Measurements from ENCODE around the gene KNSTRN. TPM values are rescaled to one million over a fixed set of nuclear protein-coding genes. Genes with fewer than 3 reads are reported as not detected.

KNSTRN gene
- total RNA-seq, 1 experiment from 2014 or later, result 72.2 TPM

GRCh38 chr15:40342416-40343320 lies 39.9 kb upstream of the KNSTRN start:
- no peaks in the 10 kb centered on the region for H3K36me3 ChIP-seq (replicated peaks; ENCODE audit: control insufficient read depth, insufficient read depth, low read length)
- H3K27me3 ChIP-seq (ENCODE audit: control insufficient read depth, insufficient read depth, low read length), result no peaks in the 10 kb centered on the region
- DNase-seq, result no peak
- H3K4me3 ChIP-seq (ENCODE audit: insufficient read depth, low read depth, low read length), result no peak overlapping the region

- Histone ChIP-seq H3K36me3 (replicated peaks; ENCODE audit: control insufficient read depth, insufficient read depth, low read length) (no peaks in the 10 kb centered on the region), H3K27me3 (ENCODE audit: control insufficient read depth, insufficient read depth, low read length) (no peaks in the 10 kb centered on the region), H3K4me3 (ENCODE audit: insufficient read depth, low read depth, low read length) (no peak overlapping the region)
- no peak for DNase-seq
Observed at GRCh38 chr15:40343512-40343911, 39.0 kb upstream of the KNSTRN start.

GRCh38 chr15:40344217-40344616 lies 38.3 kb upstream of the KNSTRN start:
- Histone ChIP-seq H3K27me3 (ENCODE audit: control insufficient read depth, insufficient read depth, low read length) (no peaks in the 10 kb centered on the region), H3K4me3 (ENCODE audit: insufficient read depth, low read depth, low read length) (no peak overlapping the region), H3K36me3 (replicated peaks; ENCODE audit: control insufficient read depth, insufficient read depth, low read length) (no peaks in the 10 kb centered on the region)
- DNase-seq, result no peak

GRCh38 chr15:40344631-40345120 lies 37.8 kb upstream of the KNSTRN start:
- peak; percentile 94 for DNase-seq
- H3K36me3 ChIP-seq (replicated peaks; ENCODE audit: control insufficient read depth, insufficient read depth, low read length), result no peaks in the 10 kb centered on the region
- no peaks in the 10 kb centered on the region for H3K27me3 ChIP-seq (ENCODE audit: control insufficient read depth, insufficient read depth, low read length)
- H3K4me3 ChIP-seq (ENCODE audit: insufficient read depth, low read depth, low read length), result no peak overlapping the region

- no peaks in the 10 kb centered on the region for H3K36me3 ChIP-seq (replicated peaks; ENCODE audit: control insufficient read depth, insufficient read depth, low read length)
- no peak overlapping the region for H3K4me3 ChIP-seq (ENCODE audit: insufficient read depth, low read depth, low read length)
- no peak for DNase-seq
- no peaks in the 10 kb centered on the region for H3K27me3 ChIP-seq (ENCODE audit: control insufficient read depth, insufficient read depth, low read length)
Observed at GRCh38 chr15:40345225-40345866, 37.2 kb upstream of the KNSTRN start.

GRCh38 chr15:40345867-40346578 lies 36.5 kb upstream of the KNSTRN start:
- Histone ChIP-seq H3K27me3 (ENCODE audit: control insufficient read depth, insufficient read depth, low read length) (no peaks in the 10 kb centered on the region; the same call in 1 of the 2 replicates), H3K4me3 (ENCODE audit: insufficient read depth, low read depth, low read length) (no peak overlapping the region), H3K36me3 (replicated peaks; ENCODE audit: control insufficient read depth, insufficient read depth, low read length) (no peaks in the 10 kb centered on the region)
- DNase-seq, result no peak

GRCh38 chr15:40346579-40347558 lies 35.7 kb upstream of the KNSTRN start:
- no peaks in the 10 kb centered on the region for H3K36me3 ChIP-seq (replicated peaks; ENCODE audit: control insufficient read depth, insufficient read depth, low read length)
- DNase-seq, result no peak
- H3K4me3 ChIP-seq (ENCODE audit: insufficient read depth, low read depth, low read length), result no peak overlapping the region
- H3K27me3 ChIP-seq (ENCODE audit: control insufficient read depth, insufficient read depth, low read length), result no peaks in the 10 kb centered on the region; the same call in 1 of the 2 replicates

- DNase-seq, result no peak
- Histone ChIP-seq H3K4me3 (ENCODE audit: insufficient read depth, low read depth, low read length) (no peak overlapping the region), H3K27me3 (ENCODE audit: control insufficient read depth, insufficient read depth, low read length) (no peaks in the 10 kb centered on the region; the same call in 1 of the 2 replicates), H3K36me3 (replicated peaks; ENCODE audit: control insufficient read depth, insufficient read depth, low read length) (no peaks in the 10 kb centered on the region)
Observed at GRCh38 chr15:40347559-40348473, 34.7 kb upstream of the KNSTRN start.

GRCh38 chr15:40348474-40348870 lies 34.0 kb upstream of the KNSTRN start:
- H3K27me3 ChIP-seq (ENCODE audit: control insufficient read depth, insufficient read depth, low read length), result no peaks in the 10 kb centered on the region; the same call in 1 of the 2 replicates
- no peak overlapping the region for H3K4me3 ChIP-seq (ENCODE audit: insufficient read depth, low read depth, low read length)
- H3K36me3 ChIP-seq (replicated peaks; ENCODE audit: control insufficient read depth, insufficient read depth, low read length), result no peaks in the 10 kb centered on the region
- DNase-seq, result no peak

- Histone ChIP-seq H3K36me3 (replicated peaks; ENCODE audit: control insufficient read depth, insufficient read depth, low read length) (no peaks in the 10 kb centered on the region), H3K27me3 (ENCODE audit: control insufficient read depth, insufficient read depth, low read length) (no peaks in the 10 kb centered on the region; the same call in 1 of the 2 replicates), H3K4me3 (ENCODE audit: insufficient read depth, low read depth, low read length) (no peak overlapping the region)
- DNase-seq, result no peak
Observed at GRCh38 chr15:40349163-40349562, 33.4 kb upstream of the KNSTRN start.

GRCh38 chr15:40352281-40352901 lies 30.1 kb upstream of the KNSTRN start:
- H3K27me3 ChIP-seq (ENCODE audit: control insufficient read depth, insufficient read depth, low read length), result peaks cover 8% of the 10 kb centered on the region
- H3K36me3 ChIP-seq (replicated peaks; ENCODE audit: control insufficient read depth, insufficient read depth, low read length), result no peaks in the 10 kb centered on the region
- no peak for DNase-seq
- H3K4me3 ChIP-seq (ENCODE audit: insufficient read depth, low read depth, low read length), result no peak overlapping the region

GRCh38 chr15:40353697-40354096 lies 28.8 kb upstream of the KNSTRN start:
- Histone ChIP-seq H3K4me3 (ENCODE audit: insufficient read depth, low read depth, low read length) (no peak overlapping the region), H3K36me3 (replicated peaks; ENCODE audit: control insufficient read depth, insufficient read depth, low read length) (no peaks in the 10 kb centered on the region), H3K27me3 (ENCODE audit: control insufficient read depth, insufficient read depth, low read length) (peaks cover 10% of the 10 kb centered on the region)
- no peak for DNase-seq

Data from H7 (cell line).